ENCODE data around the gene ZNF717. TPM values are rescaled to one million over a fixed set of nuclear protein-coding genes. Genes with fewer than 3 reads are reported as not detected.
"Not testable (repeated sequence)": the region's sequence is repeated elsewhere in the genome, so short reads cannot be mapped to it uniquely, and the experiment has no call there.

The ZNF717 gene
- 1.5 and 2.8 TPM in 2 replicates for total RNA-seq (2014; rRNA removed; shearing (Covaris generic))

GRCh38 chr3:75785081-75785755, at the start of gene ZNF717:
Gene ZNF717, minus strand, starts transcription at chr3:75785549. Its CDS starts 2,187 bp downstream, at chr3:75783362.
- H3K27me3 ChIP-seq (replicated peaks); H3K27ac ChIP-seq; H3K36me3 ChIP-seq; H3K9me3 ChIP-seq (replicated peaks); H3K4me1 ChIP-seq (replicated peaks): not testable (repeated sequence)
- peak; percentile 42 to 68 for DNase-seq (ENCODE audit: low read depth in 1 of 2, low spot score in 2 of 2)
- H3K4me3 ChIP-seq, result peak within 1 kb of the TSS; percentile 37

GRCh38 chr3:75831076-75831475, 45.7 kb upstream of the ZNF717 start:
- DNase-seq (ENCODE audit: low read depth in 1 of 2, low spot score in 2 of 2); H3K36me3 ChIP-seq; H3K4me1 ChIP-seq (replicated peaks); H3K27me3 ChIP-seq (replicated peaks); H3K9me3 ChIP-seq (replicated peaks); H3K4me3 ChIP-seq; H3K27ac ChIP-seq: not testable (repeated sequence)

GRCh38 chr3:75818019-75818418, 32.7 kb upstream of the ZNF717 start:
- not testable (repeated sequence) for H3K27me3 ChIP-seq (replicated peaks); H3K4me3 ChIP-seq; H3K9me3 ChIP-seq (replicated peaks); H3K36me3 ChIP-seq; H3K4me1 ChIP-seq (replicated peaks); H3K27ac ChIP-seq; DNase-seq (ENCODE audit: low read depth in 1 of 2, low spot score in 2 of 2)

- not testable (repeated sequence) for DNase-seq (ENCODE audit: low read depth in 1 of 2, low spot score in 2 of 2); H3K27me3 ChIP-seq (replicated peaks); H3K36me3 ChIP-seq; H3K9me3 ChIP-seq (replicated peaks); H3K27ac ChIP-seq; H3K4me1 ChIP-seq (replicated peaks); H3K4me3 ChIP-seq
Observed at GRCh38 chr3:75816287-75817180, 31.2 kb upstream of the ZNF717 start.

GRCh38 chr3:75814797-75815196, 29.4 kb upstream of the ZNF717 start:
- Histone ChIP-seq H3K4me1 (replicated peaks) (no peaks in the 10 kb centered on the region), H3K9me3 (replicated peaks) (no peaks in the 10 kb centered on the region), H3K4me3 (no peak overlapping the region), H3K27ac (no peak overlapping the region), H3K36me3 (no peaks in the 10 kb centered on the region), H3K27me3 (replicated peaks) (no peaks in the 10 kb centered on the region)
- no peak for DNase-seq (ENCODE audit: low read depth in 1 of 2, low spot score in 2 of 2)

- no peaks in the 10 kb centered on the region for H3K36me3 ChIP-seq
- no peak overlapping the region for H3K27ac ChIP-seq
- no peaks in the 10 kb centered on the region for H3K9me3 ChIP-seq (replicated peaks)
- H3K4me3 ChIP-seq, result no peak overlapping the region
- no peaks in the 10 kb centered on the region for H3K27me3 ChIP-seq (replicated peaks)
- H3K4me1 ChIP-seq (replicated peaks), result no peaks in the 10 kb centered on the region
- no peak for DNase-seq (ENCODE audit: low read depth in 1 of 2, low spot score in 2 of 2)
Observed at GRCh38 chr3:75782506-75782905, 2.8 kb downstream of the ZNF717 start.

GRCh38 chr3:75781079-75781745, 4.1 kb downstream of the ZNF717 start:
- H3K4me3 ChIP-seq, result no peak overlapping the region
- no peak overlapping the region for H3K27ac ChIP-seq
- DNase-seq (ENCODE audit: low read depth in 1 of 2, low spot score in 2 of 2), result no peak
- no peaks in the 10 kb centered on the region for H3K4me1 ChIP-seq (replicated peaks)
- H3K36me3 ChIP-seq, result no peaks in the 10 kb centered on the region
- H3K9me3 ChIP-seq (replicated peaks), result no peaks in the 10 kb centered on the region
- H3K27me3 ChIP-seq (replicated peaks), result no peaks in the 10 kb centered on the region

GRCh38 chr3:75777742-75778141, 7.6 kb downstream of the ZNF717 start:
- H3K4me1 ChIP-seq (replicated peaks); H3K4me3 ChIP-seq; H3K27me3 ChIP-seq (replicated peaks); H3K27ac ChIP-seq; DNase-seq (ENCODE audit: low read depth in 1 of 2, low spot score in 2 of 2); H3K9me3 ChIP-seq (replicated peaks); H3K36me3 ChIP-seq: not testable (repeated sequence)

GRCh38 chr3:75771631-75772030, 13.7 kb downstream of the ZNF717 start:
- H3K27ac ChIP-seq, result not testable (repeated sequence)

GRCh38 chr3:75768303-75769017, 16.9 kb downstream of the ZNF717 start:
- Histone ChIP-seq H3K27ac (no peak overlapping the region), H3K4me1 (replicated peaks) (no peaks in the 10 kb centered on the region), H3K36me3 (no peaks in the 10 kb centered on the region), H3K9me3 (replicated peaks) (no peaks in the 10 kb centered on the region), H3K27me3 (replicated peaks) (no peaks in the 10 kb centered on the region), H3K4me3 (no peak overlapping the region)
- DNase-seq (ENCODE audit: low read depth in 1 of 2, low spot score in 2 of 2), result no peak

More at GRCh38 chr3:75771631-75772030, 13.7 kb downstream of the ZNF717 start:
- not testable (repeated sequence) for H3K4me1 ChIP-seq (replicated peaks); DNase-seq (ENCODE audit: low read depth in 1 of 2, low spot score in 2 of 2); H3K27me3 ChIP-seq (replicated peaks); H3K36me3 ChIP-seq; H3K4me3 ChIP-seq; H3K9me3 ChIP-seq (replicated peaks)

- Histone ChIP-seq H3K27me3 (replicated peaks) (no peaks in the 10 kb centered on the region), H3K36me3 (no peaks in the 10 kb centered on the region), H3K4me3 (no peak overlapping the region), H3K27ac (no peak overlapping the region), H3K9me3 (replicated peaks) (no peaks in the 10 kb centered on the region), H3K4me1 (replicated peaks) (no peaks in the 10 kb centered on the region)
- DNase-seq (ENCODE audit: low read depth in 1 of 2, low spot score in 2 of 2), result peak in 1 of 2 experiments; percentile 0
Observed at GRCh38 chr3:75737831-75738493, 47.4 kb downstream of the ZNF717 start.

- H3K36me3 ChIP-seq, result no peaks in the 10 kb centered on the region
- no peak for DNase-seq (ENCODE audit: low read depth in 1 of 2, low spot score in 2 of 2)
- no peak overlapping the region for H3K27ac ChIP-seq
- H3K9me3 ChIP-seq (replicated peaks), result no peaks in the 10 kb centered on the region
- H3K4me1 ChIP-seq (replicated peaks), result no peaks in the 10 kb centered on the region
- no peak overlapping the region for H3K4me3 ChIP-seq
- H3K27me3 ChIP-seq (replicated peaks), result no peaks in the 10 kb centered on the region
Observed at GRCh38 chr3:75727985-75728384, 57.4 kb downstream of the ZNF717 start.

- Histone ChIP-seq H3K4me3 (no peak overlapping the region), H3K9me3 (replicated peaks) (no peaks in the 10 kb centered on the region), H3K27me3 (replicated peaks) (no peaks in the 10 kb centered on the region), H3K4me1 (replicated peaks) (no peaks in the 10 kb centered on the region), H3K36me3 (no peaks in the 10 kb centered on the region), H3K27ac (no peak overlapping the region)
- no peak for DNase-seq (ENCODE audit: low read depth in 1 of 2, low spot score in 2 of 2)
Observed at GRCh38 chr3:75692061-75692460, 93.3 kb downstream of the ZNF717 start.

Measured in SJSA1 (cell line).